HCT116 (cell line): ENCODE data around the gene KIAA0930. TPM values are rescaled to one million over a fixed set of nuclear protein-coding genes. Genes with fewer than 3 reads are reported as not detected.

Source experiments
- microRNA counts: library from miRNA; unstranded; fragments of <30 nt; microRNA quantifications from one replicate; lab custom pipeline; 2015
- microRNA-seq: library from miRNA; unstranded; fragments of <30 nt; microRNA quantifications from one replicate; pipeline ENCODE4, GENCODE V29; 2016; ENCODE audit warnings: borderline number of aligned reads
- total RNA-seq: library from RNA; stranded (reverse); gene quantifications from one replicate; pipeline ENCODE4 v1.2.1, GENCODE V29; 2021; ENCODE audit not compliant: unreplicated experiment

Gene KIAA0930
- total RNA-seq, 1 experiment from 2014 or later = 60.9 TPM

MicroRNAs within 50 kb of the gene (microRNA counts, 767-probe panel; counts per million panel counts)
- microRNA hsa-miR-1249 (lab: Ali Mortazavi, UCI) = not detected

Small RNA genes lying within 50 kb of the gene (microRNA-seq; reads per million reads assigned to microRNA genes)
- 24.2 reads per million, percentile 45 among the genes with 10 or more reads in this experiment for gene MIR1249

Other genes with a start within 250 kb of the KIAA0930 start
- not detected for gene PHF21B, start 230.9 kb downstream of the KIAA0930 start, total RNA-seq
- gene NUP50, start 77.0 kb downstream of the KIAA0930 start, total RNA-seq = 102 TPM
- gene UPK3A, start 44.1 kb upstream of the KIAA0930 start, total RNA-seq = not detected
- gene FAM118A, start 69.0 kb upstream of the KIAA0930 start, total RNA-seq = 43.2 TPM
- not detected for gene SMC1B, start 172.7 kb upstream of the KIAA0930 start, total RNA-seq
- gene RIBC2, start 172.8 kb upstream of the KIAA0930 start, total RNA-seq = 8.3 TPM